Measurements from ENCODE around the gene PEAK1.
"Not testable (repeated sequence)": the region's sequence is repeated elsewhere in the genome, so short reads cannot be mapped to it uniquely, and the experiment has no call there.

PEAK1 gene

DNA sequence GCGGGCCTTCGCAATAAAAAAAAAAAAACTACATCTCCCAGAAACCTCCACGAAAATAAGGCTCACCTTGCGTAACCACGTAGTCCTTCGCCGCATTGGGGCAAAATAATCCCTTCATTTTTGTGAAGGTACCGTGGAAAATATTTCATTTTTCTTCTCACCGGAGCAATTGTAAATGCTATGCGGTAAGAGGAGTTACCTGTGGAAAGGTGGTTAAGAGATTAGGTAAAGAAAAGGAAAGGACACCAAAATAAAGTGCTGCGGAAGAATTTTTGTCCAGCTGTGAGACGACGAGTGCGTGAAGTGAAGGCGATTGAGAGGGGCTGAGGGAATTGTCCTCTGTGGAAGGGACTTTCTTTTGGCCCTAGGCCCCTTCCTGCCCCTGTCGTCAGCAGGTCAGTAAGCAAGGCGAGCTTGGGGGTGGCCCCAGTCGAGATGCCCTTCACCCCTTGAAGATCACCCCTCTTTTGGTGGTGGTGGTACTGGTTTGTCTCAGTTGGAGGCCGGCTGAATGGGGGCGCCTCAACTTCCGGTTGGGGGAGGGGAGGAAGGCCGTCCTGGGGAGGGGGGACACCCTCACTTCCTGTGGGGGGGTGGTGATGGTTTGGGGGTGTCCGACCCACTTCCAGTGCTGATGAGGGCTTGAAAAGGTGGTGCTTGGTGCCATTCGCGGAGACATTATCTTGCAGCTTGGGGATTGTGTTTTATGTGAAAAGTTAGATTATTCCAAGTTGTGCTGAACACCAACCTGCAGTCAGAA is 886 bp upstream of the PEAK1 start, which contains the start of gene HMG20A:
Gene HMG20A, plus strand, starts transcription at position 279 of the 760 bp plus-strand sequence. CDS start 37,520 bp downstream, outside the sequence.
- DNase-seq: peak; percentile 76

DNA sequence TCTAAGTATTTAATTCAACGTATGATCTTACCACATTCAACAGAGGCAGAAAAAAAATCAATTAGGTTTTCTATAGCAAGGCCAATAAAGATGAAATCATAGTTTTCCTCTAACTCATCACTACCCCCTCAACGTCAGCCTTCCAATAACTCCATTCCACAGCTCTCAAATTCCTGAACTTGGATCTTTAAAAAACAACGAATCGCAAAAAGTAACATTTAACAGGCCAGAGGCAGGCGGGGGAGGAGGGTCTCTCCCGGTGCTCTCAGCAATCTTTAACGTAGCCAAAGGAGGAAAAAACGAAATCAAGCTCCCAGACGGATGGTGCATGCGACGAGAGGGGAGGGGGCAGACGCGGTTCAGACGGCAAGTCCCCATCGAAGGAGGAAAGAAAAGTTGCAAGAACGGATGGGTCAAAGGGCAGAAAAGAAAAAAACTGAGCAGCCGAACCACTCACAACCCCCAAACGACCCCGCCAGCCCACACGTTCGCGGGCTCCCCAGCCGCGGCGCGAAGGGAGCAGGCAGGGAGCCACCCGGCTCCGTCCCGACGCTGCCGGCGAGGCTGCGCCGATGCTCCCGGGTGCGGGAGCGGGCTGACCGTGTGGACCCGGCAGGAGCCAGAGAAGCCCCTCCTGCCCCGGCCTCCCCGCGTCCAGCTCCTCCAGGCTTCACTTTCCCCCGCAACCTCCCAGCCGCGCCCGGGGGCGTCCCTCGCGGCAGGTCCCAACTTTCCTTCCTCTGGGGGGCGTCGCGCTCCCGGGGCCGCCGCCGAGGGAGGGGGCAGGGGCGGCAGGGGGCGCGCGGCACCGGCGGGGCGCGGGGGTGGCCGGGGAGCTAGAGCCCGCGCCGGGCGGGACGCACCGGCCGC is 703 bp downstream of the PEAK1 start:
- DNase-seq: no peak

DNA sequence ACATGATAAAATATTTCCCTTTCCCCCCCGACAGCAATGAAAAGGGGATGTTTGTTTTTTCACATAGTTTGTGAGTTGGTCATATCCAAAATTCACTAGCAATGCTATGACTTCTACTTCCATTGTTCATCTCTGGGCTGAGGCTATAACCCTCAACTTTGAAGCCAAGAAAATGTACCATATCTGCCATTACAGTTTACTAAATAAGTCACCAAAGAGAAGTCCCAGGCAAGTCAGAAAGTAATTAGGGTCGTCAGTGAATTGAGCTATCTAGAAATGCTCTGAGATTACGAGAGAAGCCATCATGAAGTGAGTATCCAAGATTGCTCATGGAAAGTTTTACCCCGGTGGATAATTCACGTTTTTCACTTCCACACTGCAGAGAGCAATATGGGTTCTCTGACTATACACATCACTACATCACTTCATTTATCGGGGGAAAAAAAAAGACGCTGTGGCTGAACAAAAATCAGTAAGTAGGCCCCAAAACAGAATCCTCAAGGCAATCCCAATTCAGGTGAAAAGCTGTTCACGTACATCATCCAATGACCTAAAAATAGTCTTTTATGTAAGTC is 1.4 kb downstream of the PEAK1 start:
- DNase-seq: no peak

DNA sequence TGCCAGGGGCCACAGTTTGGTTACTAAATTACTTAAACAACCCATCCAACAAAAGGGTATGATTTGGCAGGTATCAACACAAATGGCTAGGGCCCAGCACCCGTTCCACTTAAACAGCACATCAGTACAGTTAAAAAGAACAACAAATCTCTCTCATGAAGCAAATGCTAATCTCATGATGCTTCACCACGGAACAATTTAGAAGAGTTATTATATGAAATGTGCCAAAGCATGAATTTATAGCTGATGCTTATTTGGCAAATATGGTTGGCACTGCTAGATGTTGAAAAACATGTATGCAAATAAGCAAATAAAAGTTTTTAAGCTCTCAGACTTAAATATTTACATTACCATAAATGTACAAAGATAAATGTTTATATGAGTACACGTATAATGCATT is 2.3 kb downstream of the PEAK1 start:
- no peak for DNase-seq

DNA sequence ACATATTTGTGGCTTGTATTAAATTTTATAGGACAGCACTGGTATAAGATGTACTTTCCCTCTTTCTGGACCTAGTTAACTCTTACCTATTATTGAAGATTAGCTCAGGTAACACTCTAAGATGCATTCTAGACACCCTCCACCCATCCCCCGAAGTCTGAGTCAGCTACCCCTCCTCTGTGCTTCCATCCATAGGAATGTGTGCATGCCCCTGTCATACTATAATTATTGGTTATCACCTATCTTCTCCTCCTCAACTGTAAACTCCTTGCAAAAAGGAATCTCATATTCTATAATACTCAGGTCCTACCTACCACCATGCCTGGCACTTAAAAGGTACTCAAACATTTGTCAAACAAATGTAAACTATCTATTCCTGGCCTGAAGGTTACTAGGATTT is 3.0 kb downstream of the PEAK1 start:
- DNase-seq: no peak

DNA sequence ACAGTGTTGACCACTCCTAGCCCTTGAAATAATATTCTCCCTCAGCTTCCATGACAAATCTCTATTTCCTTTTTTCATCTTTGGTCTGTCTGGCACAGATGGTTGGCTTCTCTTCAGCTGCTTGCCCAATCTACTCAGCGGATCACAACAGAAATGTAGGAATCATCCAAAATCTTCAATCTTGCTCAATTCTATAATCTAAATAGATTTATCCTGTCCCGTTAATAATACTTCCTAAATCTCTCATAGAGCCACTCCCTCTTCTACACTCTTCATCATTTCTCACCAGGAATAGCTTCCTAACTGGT is 3.8 kb downstream of the PEAK1 start:
- DNase-seq: no peak

DNA sequence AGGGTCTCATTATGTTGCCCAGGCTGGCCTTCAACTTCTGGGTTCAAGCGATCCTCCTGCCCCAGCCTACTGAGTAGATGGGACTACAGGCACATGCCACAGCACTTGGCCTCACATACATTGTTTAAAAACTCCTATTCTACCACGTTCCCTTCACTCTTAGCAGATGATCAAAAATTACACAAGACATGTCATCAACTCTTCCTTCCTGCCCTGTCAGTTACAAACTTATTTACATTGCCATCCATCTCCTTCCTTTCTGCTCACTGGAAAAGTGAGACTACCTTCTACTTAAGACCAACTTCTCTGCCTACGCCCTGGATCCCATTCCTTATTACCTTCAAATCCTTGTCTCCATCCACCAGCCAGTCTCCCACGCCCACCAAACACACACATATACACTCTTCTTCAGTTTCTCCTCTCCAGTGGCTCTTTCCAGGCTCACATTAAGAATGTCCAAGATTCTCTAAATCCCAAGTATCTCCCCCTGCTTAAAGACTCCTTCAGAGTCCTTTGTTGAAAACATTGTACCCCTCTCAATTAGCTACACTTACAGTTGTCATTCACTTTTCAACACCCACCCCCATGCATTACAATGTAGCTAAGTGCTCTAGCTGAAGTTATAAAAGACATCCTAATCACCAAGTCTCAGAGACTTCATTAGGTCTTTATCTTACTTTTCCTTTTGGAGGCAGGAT is 4.3 kb downstream of the PEAK1 start:
- DNase-seq: no peak

DNA sequence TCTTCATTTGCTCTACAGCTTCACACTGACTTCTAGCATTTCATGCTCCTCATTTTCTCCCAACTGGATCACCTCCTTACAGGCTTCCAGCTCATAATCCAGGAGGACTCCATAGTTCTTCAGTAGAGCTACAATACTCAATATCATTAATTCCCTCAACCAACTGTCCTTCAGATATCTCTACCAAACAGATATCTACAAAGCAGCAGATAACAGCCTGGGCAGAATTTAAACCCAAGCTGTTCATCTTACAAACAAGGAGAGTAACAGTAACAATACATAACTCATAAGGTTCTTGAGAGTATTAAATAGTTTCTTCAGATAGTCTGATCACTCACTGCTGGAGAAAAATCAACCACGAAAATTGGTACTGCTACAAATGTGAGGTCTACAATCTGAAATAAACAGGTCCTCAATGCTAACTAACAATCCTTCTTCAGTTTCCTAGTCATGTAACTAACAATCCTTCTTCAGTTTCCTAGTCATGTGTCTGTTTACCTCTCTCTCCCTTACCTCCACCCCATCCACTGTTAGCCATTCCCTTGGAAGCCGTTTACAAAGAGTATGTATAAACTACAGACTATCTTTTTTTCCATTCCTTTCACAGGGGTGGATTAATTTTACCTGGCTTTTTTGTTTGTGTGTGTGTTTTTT is 5.0 kb downstream of the PEAK1 start:
- no peak for DNase-seq

DNA sequence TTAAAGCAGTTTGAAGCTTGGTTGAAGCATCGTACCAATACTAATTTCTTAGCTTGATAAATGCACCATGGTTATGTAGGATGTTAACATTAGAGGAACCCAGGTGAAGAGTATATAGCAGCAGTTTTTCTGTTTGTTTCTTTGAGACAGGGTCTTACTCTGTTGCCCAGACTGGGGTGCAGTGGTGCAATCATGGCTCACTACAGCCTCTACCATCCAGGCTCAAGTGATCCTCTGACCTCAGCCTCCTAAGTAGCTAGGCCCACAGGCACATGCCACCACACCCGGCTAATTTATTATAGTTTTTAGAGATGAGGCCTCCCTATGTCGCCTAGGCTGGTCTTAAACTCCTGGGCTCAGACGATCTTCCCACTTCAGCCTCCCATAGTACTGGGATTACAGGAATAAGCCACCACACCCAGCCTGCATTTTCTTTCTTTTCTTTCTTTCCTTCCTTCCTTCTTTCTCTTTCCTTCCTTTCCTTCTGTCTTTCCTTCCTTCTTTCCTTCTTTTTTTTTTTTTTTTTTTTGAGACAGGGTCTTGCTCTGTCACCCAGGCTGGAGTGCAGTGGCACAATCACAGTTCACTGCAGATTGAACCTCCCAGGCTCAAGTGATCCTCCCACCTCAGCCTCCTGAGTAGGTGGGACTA is 6.1 kb downstream of the PEAK1 start:
- DNase-seq: no peak

DNA sequence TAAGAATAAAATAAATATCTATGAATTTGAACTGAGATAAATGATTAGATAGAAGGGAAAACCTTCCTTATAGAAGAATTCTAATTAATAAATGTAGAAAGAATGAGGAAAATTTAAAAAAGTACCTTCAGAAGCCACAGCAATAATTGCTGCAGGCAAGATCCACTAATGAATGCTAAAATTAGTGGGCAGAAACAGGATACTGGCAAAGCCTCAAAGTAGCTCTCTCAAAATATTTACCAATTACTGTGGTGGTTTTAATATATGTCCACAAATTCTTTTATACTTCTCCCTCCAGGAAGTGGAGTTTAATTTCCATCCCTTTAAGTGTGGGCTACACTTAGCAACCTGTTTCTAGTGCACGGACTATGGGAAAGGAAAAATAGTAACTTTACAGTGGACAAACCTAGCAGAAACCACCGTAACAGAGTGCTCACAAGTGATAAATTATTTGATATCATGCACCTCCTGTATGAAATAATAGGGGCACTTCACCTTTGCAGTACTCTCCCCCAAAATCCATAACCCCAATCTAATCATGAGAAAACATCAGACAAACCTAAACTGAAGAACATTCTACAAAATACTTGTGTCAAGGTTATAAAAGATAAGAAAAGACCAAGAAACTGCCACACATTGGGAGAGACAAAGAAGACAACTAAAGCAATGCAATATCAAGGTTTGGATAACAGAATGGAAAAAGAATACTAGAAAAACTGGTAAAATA is 6.8 kb downstream of the PEAK1 start:
- DNase-seq: no peak

DNA sequence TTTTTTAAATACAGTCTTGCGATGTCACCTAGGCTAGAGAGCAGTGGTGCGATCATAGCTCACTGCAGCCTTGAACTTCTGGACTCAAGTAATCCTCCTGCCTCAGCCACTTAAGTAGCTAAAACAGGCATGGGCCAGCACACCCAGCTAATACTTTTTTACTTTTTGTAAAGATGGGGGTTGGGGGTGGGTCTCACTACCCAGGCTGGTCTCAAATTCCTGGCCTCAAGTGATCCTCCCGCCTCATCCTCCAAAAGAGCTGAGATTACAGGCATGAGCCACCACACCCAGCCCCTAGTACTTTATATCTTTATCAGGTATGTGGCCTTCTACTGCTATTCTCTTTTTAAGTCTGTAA is 8.3 kb downstream of the PEAK1 start:
- DNase-seq: no peak

DNA sequence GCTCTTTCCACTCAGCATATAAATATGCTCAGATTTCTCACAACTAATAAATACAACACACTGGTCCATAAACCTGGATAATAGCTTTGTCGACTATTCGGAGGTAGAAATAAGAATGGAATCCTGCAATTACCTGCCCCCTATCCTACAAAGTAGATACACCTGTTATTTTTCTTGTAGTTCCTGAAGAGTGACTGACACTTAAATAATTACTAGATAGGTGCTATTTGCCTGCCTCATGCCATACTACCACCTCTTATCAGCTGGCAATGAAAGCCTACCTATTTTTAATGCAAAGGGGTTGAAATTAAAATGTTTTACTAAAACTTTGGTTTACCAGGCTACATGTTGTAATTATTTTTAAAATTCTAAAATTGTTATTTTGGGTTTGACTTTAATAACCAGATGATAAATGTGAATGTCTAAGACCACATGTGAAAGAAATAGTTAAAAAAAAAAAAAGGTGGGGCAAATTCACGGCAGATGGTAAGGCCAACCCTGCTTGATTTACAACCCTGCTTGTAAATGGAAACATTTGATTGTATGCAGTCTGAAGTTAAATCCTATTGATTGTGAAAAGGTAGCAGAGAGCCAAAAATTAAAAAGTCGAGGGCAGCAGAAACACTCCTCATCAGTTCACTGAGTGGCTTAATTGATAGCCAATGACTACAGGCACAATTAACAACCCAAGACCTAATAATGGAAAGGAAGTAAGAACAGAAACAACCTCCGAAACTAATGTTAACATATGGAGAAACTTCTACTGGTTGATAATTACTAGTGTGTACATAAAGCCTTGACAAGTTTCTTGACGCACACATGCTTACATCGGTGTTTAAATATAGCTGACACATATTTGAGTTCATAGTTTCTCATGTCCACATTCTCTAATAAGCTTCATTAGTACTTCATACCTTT is 8.9 kb downstream of the PEAK1 start:
- DNase-seq: peak; percentile 62

DNA sequence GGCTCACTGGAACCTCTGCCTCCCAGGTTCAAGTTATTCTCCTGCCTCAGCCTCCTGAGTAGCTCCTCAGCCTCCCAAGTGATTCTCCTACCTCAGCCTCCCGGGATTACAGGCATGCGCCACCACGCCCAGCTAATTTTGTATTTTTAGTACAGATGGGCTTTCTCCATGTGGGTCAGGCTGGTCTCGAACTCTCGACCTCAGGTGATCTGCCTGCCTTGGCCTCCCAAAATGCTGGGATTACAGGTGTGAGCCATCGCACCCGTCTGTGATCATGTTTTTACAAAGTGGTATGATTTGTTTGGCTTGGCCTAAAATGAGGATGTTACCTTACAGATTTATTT is 9.8 kb downstream of the PEAK1 start:
- DNase-seq: not testable (repeated sequence)

DNA sequence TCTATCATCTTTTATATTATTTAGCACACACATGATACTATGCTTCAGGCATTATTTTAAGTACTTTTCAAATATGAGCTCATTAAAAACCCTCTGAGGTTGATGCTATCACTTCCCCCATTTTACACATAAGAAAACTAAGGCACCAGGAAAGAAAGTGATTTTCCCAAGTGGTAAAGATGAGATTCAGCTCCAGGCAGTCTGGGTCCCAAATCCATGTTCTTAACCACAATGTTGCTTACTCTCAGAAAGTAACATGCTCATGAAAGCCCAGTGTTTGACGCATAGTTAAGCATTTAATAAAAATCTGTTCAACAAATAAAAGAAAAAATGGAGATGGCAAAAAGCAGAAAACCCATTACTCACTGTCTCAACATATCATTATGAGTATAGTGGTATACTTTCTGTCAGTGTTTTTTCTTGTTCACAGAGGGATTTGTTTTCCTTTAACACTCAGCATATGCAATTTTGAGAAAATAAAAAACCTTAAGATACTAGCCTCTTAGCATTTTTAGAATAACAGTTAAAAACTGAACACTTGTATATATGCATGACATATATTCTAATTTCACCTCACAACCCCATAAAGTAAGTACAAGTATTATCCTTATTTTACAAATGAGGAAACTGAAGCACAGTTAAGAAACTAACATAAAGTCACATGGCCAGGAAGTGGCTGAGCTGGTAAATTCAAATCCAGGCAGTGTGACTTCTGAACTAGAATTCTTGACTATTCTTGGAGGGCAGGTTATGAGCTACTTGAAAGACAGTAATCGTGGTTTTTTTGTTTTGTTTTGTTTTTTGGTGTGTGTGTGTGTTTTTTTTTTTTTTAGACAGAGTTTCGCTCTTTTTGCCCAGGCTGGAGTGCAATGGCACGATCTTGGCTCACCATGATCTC is 10.4 kb downstream of the PEAK1 start:
- DNase-seq: no peak

DNA sequence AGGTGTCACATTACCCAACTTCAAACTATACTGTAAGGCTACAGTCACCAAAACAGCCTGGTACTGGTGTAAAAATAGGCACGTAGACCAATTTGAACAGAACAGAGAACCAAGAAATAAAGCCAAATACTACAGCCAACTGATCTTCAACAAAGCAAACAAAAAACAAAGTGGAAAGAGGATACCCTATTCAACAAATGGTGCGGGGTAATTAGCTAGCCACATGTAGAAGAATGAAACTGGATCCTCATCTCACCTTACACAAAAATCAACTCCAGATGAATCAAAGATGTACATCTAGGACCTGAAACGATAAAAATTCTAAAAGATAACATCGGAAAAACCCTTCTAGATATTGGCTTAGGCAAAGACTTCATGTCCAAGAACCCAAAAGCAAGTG is 13.1 kb downstream of the PEAK1 start:
- DNase-seq: no peak

DNA sequence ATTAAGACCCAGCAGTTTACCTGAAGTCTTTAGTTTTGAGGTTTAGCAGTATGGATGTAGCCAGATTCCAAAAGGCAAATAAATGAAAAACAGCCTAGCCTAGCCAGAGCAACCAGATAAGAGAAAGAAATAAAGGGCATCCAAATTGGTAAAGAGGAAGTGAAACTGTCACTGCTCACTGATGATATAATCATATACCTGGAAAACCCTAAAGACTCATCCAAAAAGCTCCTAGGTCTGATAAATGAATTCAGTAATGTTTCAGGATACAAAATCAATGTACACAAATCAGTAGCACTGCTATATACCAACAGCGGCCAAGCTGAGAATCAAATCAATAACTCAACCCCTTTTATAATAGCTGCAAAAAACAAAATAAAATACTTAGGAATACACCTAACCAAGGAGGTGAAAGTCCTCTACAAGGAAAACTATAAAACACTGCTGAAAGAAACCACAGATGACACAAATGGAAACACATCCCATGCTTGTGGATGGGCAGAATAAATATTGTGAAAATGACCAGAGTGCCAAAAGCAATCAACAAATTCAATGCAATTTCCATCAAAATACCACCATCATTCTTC is 13.6 kb downstream of the PEAK1 start:
- not testable (repeated sequence) for DNase-seq

DNA sequence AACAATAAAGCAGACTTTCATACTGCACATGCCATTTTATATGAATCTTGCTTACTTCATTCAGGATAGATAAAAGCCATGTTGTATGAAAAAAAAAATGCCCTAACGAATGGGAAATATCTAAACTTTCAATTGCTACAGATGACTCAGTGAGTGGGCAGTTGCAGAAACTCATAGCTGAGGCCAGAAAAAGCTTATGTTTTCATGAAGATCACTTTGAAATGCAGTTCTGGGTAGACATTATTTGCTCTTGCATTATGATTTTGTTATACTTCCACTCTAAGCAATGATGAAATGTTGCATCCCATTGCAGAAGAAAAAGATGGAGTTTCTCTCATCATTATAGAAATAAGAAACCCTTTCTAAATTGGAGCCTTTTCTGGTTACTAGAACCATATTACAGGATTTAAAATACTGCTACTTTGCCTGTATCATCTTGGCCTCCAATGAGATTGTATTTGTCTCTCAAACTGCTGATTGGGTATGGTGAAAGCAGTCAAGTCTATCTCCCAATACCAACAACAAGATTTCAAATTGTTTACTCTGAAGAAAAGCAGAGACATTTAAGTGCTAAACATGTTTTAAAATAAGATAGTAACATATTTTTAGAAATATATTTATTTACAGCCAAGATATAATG is 17.0 kb downstream of the PEAK1 start:
- no peak for DNase-seq

DNA sequence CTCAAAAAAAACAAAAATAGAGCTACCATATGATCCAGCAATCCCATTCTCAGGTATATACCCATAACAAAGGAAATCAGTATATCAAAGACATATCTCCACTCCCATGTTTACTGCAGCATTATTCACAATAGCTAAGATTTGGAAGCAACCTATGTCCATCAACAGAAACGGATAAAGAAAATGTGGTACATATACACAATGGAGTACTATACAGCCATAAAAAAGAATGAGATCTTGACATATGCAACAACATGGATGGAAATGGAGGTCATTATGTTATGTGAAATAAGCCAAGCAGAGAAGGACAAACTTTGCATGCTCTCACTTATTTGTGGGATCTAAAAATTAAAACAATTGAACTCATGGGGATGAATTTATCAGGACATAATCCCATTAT is 19.6 kb downstream of the PEAK1 start:
- no peak for DNase-seq

DNA sequence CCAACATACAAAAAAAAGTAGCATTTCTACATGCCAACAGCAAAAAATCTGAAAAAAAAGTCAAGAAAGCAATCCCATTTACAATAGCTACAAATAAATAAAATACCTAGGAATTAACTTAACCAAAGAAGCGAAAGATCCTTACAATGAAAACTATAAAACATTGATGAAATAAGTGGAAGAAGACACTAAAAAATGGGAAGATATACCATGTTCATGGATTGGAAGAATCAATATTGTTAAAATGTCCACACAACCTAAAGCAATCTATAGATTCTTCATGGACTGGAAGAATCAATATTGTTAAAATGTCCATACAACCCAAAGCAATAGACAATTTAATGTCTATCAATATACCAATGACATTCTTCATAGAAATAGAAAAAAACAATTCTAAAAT is 21.0 kb downstream of the PEAK1 start:
- no peak for DNase-seq
